OCI-LY7 (cell line): ENCODE results near the gene TPRX2. TPM values are rescaled to one million over a fixed set of nuclear protein-coding genes. Genes with fewer than 3 reads are reported as not detected.
"Not testable (repeated sequence)": the region's sequence is repeated elsewhere in the genome, so short reads cannot be mapped to it uniquely, and the experiment has no call there.

ENCODE experiments used
- BruUV-seq: library from RNA; stranded (reverse); fragments of 400-500 nt; replicated peaks from 2 replicates; lab custom pipeline; 2021; lab: Mats Ljungman, UMichigan
- CTCF ChIA-PET: fragments of 300-600 bp; sonication (Branson Sonifier 250); formaldehyde crosslinking; loops from one replicate; lab custom pipeline; 2022; ENCODE audit warnings: antibody characterized with exemption; ENCODE audit not compliant: unreplicated experiment; lab: Charles Lee
- POLR2A ChIA-PET: fragments of 300-600 bp; sonication (Branson Sonifier 250); formaldehyde crosslinking; loops from one replicate; lab custom pipeline; 2022; ENCODE audit warnings: antibody characterized with exemption; lab: Charles Lee
- DNase-seq: peaks from one replicate; pipeline ENCODE4 v3.0.0-alpha.2; 2015; ENCODE audit warnings: low spot score
- H2AFZ ChIP-seq: fragments of 200-600 bp; sonication (generic), shearing (Covaris generic); 2 replicates; pipeline ENCODE4 v1.6.1; 2014; ENCODE audit warnings: mild to moderate bottlenecking, antibody characterized with exemption, low read length, moderate library complexity
- H3K27ac ChIP-seq: fragments of 200-600 bp; sonication (generic); 2 replicates; pipeline ENCODE4 v1.5.1; 2014; ENCODE audit warnings: mixed run types, low read depth, mild to moderate bottlenecking, moderate library complexity, low read length, inconsistent platforms; ENCODE audit not compliant: poor library complexity, severe bottlenecking
- H3K36me3 ChIP-seq: fragments of 200-600 bp; sonication (generic); 2 replicates; pipeline ENCODE4 v1.6.1; 2014; ENCODE audit warnings: mild to moderate bottlenecking, antibody characterized with exemption, low read length, moderate library complexity, mixed read lengths; ENCODE audit not compliant: insufficient read depth
- H3K4me1 ChIP-seq: fragments of 200-600 bp; sonication (generic); 2 replicates; pipeline ENCODE4 v1.5.1; 2014; ENCODE audit warnings: mild to moderate bottlenecking, low read length; ENCODE audit not compliant: insufficient read depth, poor library complexity, severe bottlenecking
- H3K4me2 ChIP-seq: fragments of 200-600 bp; sonication (generic); 2 replicates; pipeline ENCODE4 v1.6.1; 2014; ENCODE audit warnings: mild to moderate bottlenecking, low read length
- H3K4me3 ChIP-seq: fragments of 200-600 bp; sonication (generic); 2 replicates; pipeline ENCODE4 v1.5.1; 2014; ENCODE audit warnings: mild to moderate bottlenecking, low read depth, low read length; ENCODE audit not compliant: poor library complexity, severe bottlenecking
- H3K79me2 ChIP-seq: fragments of 200-600 bp; sonication (generic); 2 replicates; pipeline ENCODE4 v1.6.1; 2016; ENCODE audit warnings: low read depth, mild to moderate bottlenecking, low read length, moderate library complexity, mixed read lengths; ENCODE audit not compliant: insufficient read depth
- H3K9me2 ChIP-seq: fragments of 200-600 bp; sonication (generic); 2 replicates; pipeline ENCODE4 v1.6.1; 2016; ENCODE audit warnings: mild to moderate bottlenecking, low read length, mixed read lengths; ENCODE audit not compliant: insufficient read depth
- H3K9me3 ChIP-seq: fragments of 200-600 bp; sonication (generic); 2 replicates; pipeline ENCODE4 v1.6.1; 2014; ENCODE audit warnings: mild to moderate bottlenecking, mixed run types, low read length, mixed read lengths
- H4K20me1 ChIP-seq: fragments of 200-600 bp; sonication (generic); 2 replicates; pipeline ENCODE4 v1.6.1; 2014; ENCODE audit warnings: mild to moderate bottlenecking, antibody characterized with exemption, low read length, moderate library complexity, mixed read lengths; ENCODE audit not compliant: insufficient read depth
- CTCF ChIP-seq: fragments of 200-600 bp; sonication (generic); conservative IDR thresholded peaks from 2 replicates; pipeline ENCODE4 v1.5.1; 2014; ENCODE audit warnings: mild to moderate bottlenecking, antibody characterized with exemption, low read length, moderate library complexity, mixed read lengths
- EZH2phosphoT487 ChIP-seq: fragments of 200-600 bp; sonication (generic); IDR thresholded peaks from 2 replicates; pipeline ENCODE4 v1.6.1; 2018; ENCODE audit warnings: low read depth, borderline replicate concordance, mild to moderate bottlenecking, mixed run types, antibody characterized with exemption, low read length, moderate library complexity, mixed read lengths
- intact Hi-C: fragments of 100-400 bp; cut with micrococcal nuclease; formaldehyde crosslinking; loops from one replicate; pipeline ENCODE4 v1.10.0; 2022; ENCODE audit not compliant: unreplicated experiment
- total RNA-seq, 2 experiments: library from RNA; depleted of rRNA in 1 of 2; stranded (reverse); fragments of >200 nt in 1 of 2; shearing (Covaris generic) in 1 of 2; gene quantifications; 2 replicates each; pipeline ENCODE4 v1.2.3, GENCODE V29; 2014 to 2022

TPRX2 gene
- total RNA-seq, 2 experiments from 2014 or later, result not detected

GRCh38 chr19:47859838-47860237 is 803 bp downstream of the TPRX2 start:
- H3K4me1 ChIP-seq, H3K9me2 ChIP-seq, POLR2A ChIA-PET, H3K4me3 ChIP-seq, H2AFZ ChIP-seq, CTCF ChIA-PET, DNase-seq, H3K36me3 ChIP-seq, H3K4me2 ChIP-seq, H3K27ac ChIP-seq, H3K9me3 ChIP-seq, H4K20me1 ChIP-seq, BruUV-seq, H3K79me2 ChIP-seq: not testable (repeated sequence)
- intact Hi-C loops, result loop anchor here (10.0 kb wide), 1 partner anchor 45 kb away; no protein-coding TSS in a partner anchor

- no peaks in the 10 kb centered on the region for H3K79me2 ChIP-seq
- no peak for DNase-seq
- no peaks in the 10 kb centered on the region for H3K36me3 ChIP-seq
- intact Hi-C loops, result loop anchor here (10.0 kb wide), 1 partner anchor 46 kb away; no protein-coding TSS in a partner anchor
- ChIA-PET POLR2A (no interaction called here), CTCF (no interaction called here)
- no peaks in the 10 kb centered on the region for H3K9me2 ChIP-seq
- no peaks in the 10 kb centered on the region for H4K20me1 ChIP-seq
- BruUV-seq, result no TSS peak
- no peak overlapping the region for H3K4me2 ChIP-seq
- H3K4me1 ChIP-seq, result no peaks in the 10 kb centered on the region
- no peak overlapping the region for H3K4me3 ChIP-seq
- no peak overlapping the region for H2AFZ ChIP-seq
- H3K9me3 ChIP-seq, result no peaks in the 10 kb centered on the region
- TF ChIP-seq EZH2phosphoT487 (no peak), CTCF (no peak)
- no peak overlapping the region for H3K27ac ChIP-seq
These were observed 1.7 kb downstream of the TPRX2 start for GRCh38 chr19:47860602-47861297.

GRCh38 chr19:47861630-47862029 is 2.6 kb downstream of the TPRX2 start:
- intact Hi-C loops, result loop anchor here (10.0 kb wide), 1 partner anchor 47 kb away; no protein-coding TSS in a partner anchor
- Histone ChIP-seq H3K36me3 (no peaks in the 10 kb centered on the region), H3K9me3 (no peaks in the 10 kb centered on the region), H2AFZ (no peak overlapping the region), H4K20me1 (no peaks in the 10 kb centered on the region), H3K4me1 (no peaks in the 10 kb centered on the region), H3K79me2 (no peaks in the 10 kb centered on the region), H3K27ac (no peak overlapping the region), H3K4me3 (no peak overlapping the region), H3K4me2 (no peak overlapping the region), H3K9me2 (no peaks in the 10 kb centered on the region)
- ChIA-PET CTCF (no interaction called here), POLR2A (no interaction called here)
- no TSS peak for BruUV-seq
- no peak for DNase-seq
- TF ChIP-seq CTCF (no peak), EZH2phosphoT487 (no peak)
